Panc1 (cell line): ENCODE results near the gene PZP. TPM values are rescaled to one million over a fixed set of nuclear protein-coding genes. Genes with fewer than 3 reads are reported as not detected.

Experiments used
- ATAC-seq: fragments of 200-7000 bp; cut with Tn5 transposase; 2 replicates; pipeline ENCODE4 v1.9.1; 2020; ENCODE audit warnings: mild to moderate bottlenecking, moderate library complexity
- BruUV-seq: library from RNA; stranded (reverse); fragments of 400-500 nt; replicated peaks from 2 replicates; lab custom pipeline; 2021; lab: Mats Ljungman, UMichigan
- CTCF ChIA-PET: fragments of 300-600 bp; sonication (Branson Sonifier 250); formaldehyde crosslinking; loops from one replicate; lab custom pipeline; 2022; ENCODE audit warnings: antibody characterized with exemption; lab: Charles Lee
- POLR2A ChIA-PET: fragments of 300-600 bp; sonication (Branson Sonifier 250); formaldehyde crosslinking; loops from one replicate; lab custom pipeline; 2022; ENCODE audit warnings: antibody characterized with exemption; lab: Charles Lee
- DNase-seq: peaks from one replicate; pipeline ENCODE4 v3.0.0-alpha.2; 2010; ENCODE audit warnings: low read depth, low spot score
- H3K27ac ChIP-seq: 2 replicates; pipeline ENCODE4 v1.5.1; 2011; ENCODE audit warnings: mild to moderate bottlenecking, low read length, inconsistent platforms
- H3K27me3 ChIP-seq: fragments of 200-500 bp; sonication (Bioruptor generic); 2 replicates; pipeline ENCODE4 v1.6.0; 2014; ENCODE audit warnings: low read length, inconsistent platforms; ENCODE audit not compliant: control insufficient read depth, insufficient read depth
- H3K36me3 ChIP-seq: fragments of 200-500 bp; sonication (Bioruptor generic); 2 replicates; pipeline ENCODE4 v1.5.1; 2014; ENCODE audit warnings: inconsistent platforms, mild to moderate bottlenecking, low read length, moderate library complexity; ENCODE audit not compliant: control insufficient read depth, insufficient read depth
- H3K4me1 ChIP-seq: 2 replicates; pipeline ENCODE4 v1.5.1; 2011; ENCODE audit warnings: inconsistent platforms, mild to moderate bottlenecking, low read length, moderate library complexity; ENCODE audit not compliant: control insufficient read depth, insufficient read depth
- H3K4me3 ChIP-seq, 2 experiments: 2 replicates each; pipeline ENCODE4 v1.5.1; 2011 to 2012; ENCODE audit warnings: low read depth in 2 of 2, low read length in 2 of 2, mild to moderate bottlenecking in 2 of 2, inconsistent platforms in 1 of 2, moderate library complexity in 1 of 2
- H3K9me3 ChIP-seq: fragments of 200-500 bp; sonication (Bioruptor generic); 2 replicates; pipeline ENCODE4 v1.5.1; 2014; ENCODE audit warnings: low read depth, mild to moderate bottlenecking, inconsistent platforms, low read length, moderate library complexity; ENCODE audit not compliant: control insufficient read depth, insufficient read depth
- CTCF ChIP-seq: fragments of 450-650 bp; IDR thresholded peaks from 2 replicates; pipeline ENCODE4 v1.5.1; 2017; ENCODE audit warnings: mild to moderate bottlenecking
- POLR2AphosphoS5 ChIP-seq: IDR thresholded peaks from 2 replicates; pipeline ENCODE4 v1.6.1; 2012; ENCODE audit warnings: mild to moderate bottlenecking, low read depth, low read length, moderate library complexity
- REST ChIP-seq, 2 experiments: IDR thresholded peaks; 2 replicates each; pipeline ENCODE4 v1.6.1; 2011 to 2012; ENCODE audit warnings: low read depth in 2 of 2, control low read depth in 1 of 2, low read length in 1 of 2, mild to moderate bottlenecking in 1 of 2, moderate library complexity in 1 of 2; ENCODE audit not compliant: insufficient read depth in 1 of 2
- SIN3A ChIP-seq: IDR thresholded peaks from 2 replicates; pipeline ENCODE4 v1.6.1; 2012; ENCODE audit warnings: low read depth, mild to moderate bottlenecking, low read length, moderate library complexity, borderline replicate concordance; ENCODE audit not compliant: insufficient read depth
- TCF7L2 ChIP-seq: IDR thresholded peaks from 2 replicates; pipeline ENCODE4 v1.6.1; 2011; ENCODE audit warnings: mild to moderate bottlenecking, low read depth, low read length, inconsistent platforms
- in situ Hi-C: cut with HindIII; loops from 2 replicates; pipeline ENCODE4 v1.10.0; 2016; ENCODE audit warnings: low sequenced_read_pairs, low pct_unique_long_range_greater_than_20kb
- intact Hi-C: fragments of 100-400 bp; cut with micrococcal nuclease; formaldehyde crosslinking; loops from one replicate; pipeline ENCODE4 v1.10.0; 2022; ENCODE audit not compliant: unreplicated experiment
- total RNA-seq: library from RNA; stranded (reverse); gene quantifications from one replicate; pipeline ENCODE4 v1.2.1, GENCODE V29; 2021; ENCODE audit not compliant: unreplicated experiment

PZP gene
- total RNA-seq, 1 experiment from 2014 or later: not detected

- no TSS peak for BruUV-seq
- Histone ChIP-seq H3K4me3 (no peak overlapping the region), H3K36me3 (no peaks in the 10 kb centered on the region), H3K27ac (no peak overlapping the region), H3K27me3 (no peaks in the 10 kb centered on the region), H3K4me1 (no peaks in the 10 kb centered on the region), H3K9me3 (no peaks in the 10 kb centered on the region)
- intact Hi-C loops (no loop called here), in situ Hi-C loops (no loop called here)
- ChIA-PET POLR2A (no interaction called here), CTCF (no interaction called here)
- DNase-seq (no peak), ATAC-seq (no peak)
- TF ChIP-seq POLR2AphosphoS5: no peak
- no peak for TF ChIP-seq SIN3A
- TF ChIP-seq REST (IDR thresholded peaks at IDR 0.05; ENCODE audit: insufficient read depth in 1 of 2, low read depth in 2 of 2, low read length in 1 of 2): no peak
- TF ChIP-seq TCF7L2: no peak
- no peak for TF ChIP-seq CTCF
Observed at GRCh38 chr12:9108504-9109212, 99.5 kb downstream of the PZP start.

- ChIA-PET POLR2A (no interaction called here), CTCF (no interaction called here)
- H3K27me3 ChIP-seq: no peaks in the 10 kb centered on the region
- no peaks in the 10 kb centered on the region for H3K36me3 ChIP-seq
- BruUV-seq: no TSS peak
- intact Hi-C loops: no loop called here
- in situ Hi-C loops: no loop called here
- no peaks in the 10 kb centered on the region for H3K9me3 ChIP-seq
- TF ChIP-seq POLR2AphosphoS5: no peak
- no peak for TF ChIP-seq TCF7L2
- no peak for TF ChIP-seq SIN3A
- TF ChIP-seq CTCF: no peak
- TF ChIP-seq REST (IDR thresholded peaks at IDR 0.05; ENCODE audit: insufficient read depth in 1 of 2, low read depth in 2 of 2, low read length in 1 of 2): no peak
- DNase-seq (no peak), ATAC-seq (no peak)
- H3K4me3 ChIP-seq: no peak overlapping the region
- no peak overlapping the region for H3K27ac ChIP-seq
- no peaks in the 10 kb centered on the region for H3K4me1 ChIP-seq
Observed at GRCh38 chr12:9107542-9107873, 100.7 kb downstream of the PZP start.
